ENCODE data around the gene GKN2.

GKN2 gene, protein sequence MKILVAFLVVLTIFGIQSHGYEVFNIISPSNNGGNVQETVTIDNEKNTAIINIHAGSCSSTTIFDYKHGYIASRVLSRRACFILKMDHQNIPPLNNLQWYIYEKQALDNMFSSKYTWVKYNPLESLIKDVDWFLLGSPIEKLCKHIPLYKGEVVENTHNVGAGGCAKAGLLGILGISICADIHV

DNA sequence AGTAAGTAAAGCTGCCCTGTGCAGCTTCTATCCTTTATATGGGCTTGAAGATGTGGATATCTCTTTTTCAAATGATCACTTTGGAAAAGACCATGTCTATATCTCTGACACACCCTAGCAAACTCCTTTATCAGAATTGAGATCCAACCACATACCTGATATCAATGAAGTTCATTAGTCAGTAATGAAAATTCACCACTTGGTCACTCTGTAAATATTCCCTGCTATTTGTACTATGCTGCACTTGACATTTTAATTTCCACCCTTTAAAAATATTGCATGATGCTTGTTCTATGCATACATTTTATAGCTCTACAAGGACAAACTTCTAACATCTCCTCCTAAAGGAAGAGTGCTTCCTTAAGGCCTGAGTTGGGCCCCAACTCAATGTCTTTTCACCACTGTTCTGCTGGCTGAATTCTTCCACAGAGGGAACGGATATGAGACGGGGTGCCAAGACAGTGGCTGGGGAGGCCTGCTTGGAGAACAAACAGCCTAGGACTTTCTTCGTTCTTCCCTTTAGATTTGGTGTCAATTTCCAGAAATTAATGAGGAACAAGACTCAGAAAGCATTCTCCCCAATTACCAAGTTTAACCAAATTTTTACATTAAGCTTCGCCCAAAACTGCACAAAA, at the start of gene GKN2:
Gene GKN2 (minus strand): TSS at position 7 of the 635 bp plus-strand sequence. CDS start 32 bp downstream, outside the sequence.
- DNase-seq: no peak

DNA sequence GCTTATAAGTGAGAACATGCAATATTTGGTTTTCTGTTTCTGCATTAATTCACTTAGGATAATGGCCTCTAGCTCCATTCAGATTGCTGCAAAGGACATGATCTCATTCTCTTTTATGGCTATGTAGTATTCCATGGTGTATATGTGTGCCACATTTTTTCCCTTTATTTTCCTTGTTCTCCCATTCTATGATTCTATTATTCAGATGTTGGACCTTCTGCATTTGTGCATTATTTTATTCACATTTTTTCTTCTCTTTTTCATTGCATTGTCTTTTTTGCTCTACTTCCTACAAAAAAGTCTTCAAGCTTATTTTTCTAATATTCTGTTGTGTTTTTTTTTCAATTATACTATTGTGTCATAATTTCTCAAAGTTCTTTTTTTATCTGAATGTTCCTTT, 49.2 kb upstream of the GKN2 start:
- DNase-seq: no peak

DNA sequence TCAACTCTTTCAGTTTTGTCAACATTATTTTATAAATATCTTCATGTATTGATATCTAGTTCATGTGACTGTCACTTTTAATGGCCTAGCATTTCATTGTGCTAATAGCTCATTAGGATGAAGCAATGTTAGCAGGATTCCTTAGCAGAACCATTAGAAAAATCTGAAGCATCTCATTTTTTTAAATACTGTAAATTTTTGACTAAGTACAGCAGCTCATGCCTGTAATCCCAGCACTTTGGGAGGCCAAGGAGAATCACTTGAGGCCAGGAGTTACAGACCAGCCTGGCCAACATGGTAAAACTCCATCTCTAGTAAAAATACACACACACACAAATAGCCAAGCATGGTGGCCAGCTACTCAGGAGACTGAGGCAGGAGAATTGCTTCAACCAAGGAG, 44.7 kb upstream of the GKN2 start:
- no peak for DNase-seq

DNA sequence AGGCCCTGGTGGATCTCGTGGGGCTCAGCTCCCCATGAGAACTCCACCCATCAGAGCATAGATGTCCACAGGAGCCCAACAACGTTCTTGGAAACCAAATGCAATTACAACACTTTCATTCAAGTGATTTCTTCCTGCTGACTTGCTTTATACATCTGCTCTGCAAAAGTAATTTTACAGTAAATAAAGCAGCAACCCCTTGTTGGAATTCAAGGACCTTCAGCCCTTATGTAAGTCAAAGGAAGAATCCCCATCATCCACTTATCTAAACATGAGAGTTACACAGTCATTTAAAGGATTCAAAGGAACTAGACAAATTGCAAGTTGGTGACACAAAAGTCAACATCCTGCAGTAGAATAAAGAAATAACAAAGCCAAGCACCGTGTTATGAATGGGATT, 43.2 kb upstream of the GKN2 start:
- DNase-seq: no peak

DNA sequence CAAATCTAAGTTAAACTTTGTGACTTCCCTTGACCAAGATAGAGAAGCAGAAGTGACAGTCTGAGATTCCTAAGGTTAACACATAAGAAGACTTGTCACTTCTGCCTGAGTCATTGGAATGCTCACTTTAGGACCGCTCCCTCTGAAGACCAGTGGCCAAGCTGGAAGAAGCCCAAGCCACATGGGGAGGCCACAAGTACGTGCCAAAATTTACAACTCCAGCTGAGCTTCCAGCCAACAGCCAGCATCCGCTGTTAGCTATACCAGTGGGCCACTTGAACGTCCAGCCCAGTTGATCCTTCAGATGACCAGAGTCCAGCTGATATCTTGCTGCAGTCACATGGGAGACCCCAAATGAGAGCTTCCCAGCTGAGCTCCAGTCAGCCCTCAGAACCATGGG, 42.2 kb upstream of the GKN2 start:
- DNase-seq: no peak

DNA sequence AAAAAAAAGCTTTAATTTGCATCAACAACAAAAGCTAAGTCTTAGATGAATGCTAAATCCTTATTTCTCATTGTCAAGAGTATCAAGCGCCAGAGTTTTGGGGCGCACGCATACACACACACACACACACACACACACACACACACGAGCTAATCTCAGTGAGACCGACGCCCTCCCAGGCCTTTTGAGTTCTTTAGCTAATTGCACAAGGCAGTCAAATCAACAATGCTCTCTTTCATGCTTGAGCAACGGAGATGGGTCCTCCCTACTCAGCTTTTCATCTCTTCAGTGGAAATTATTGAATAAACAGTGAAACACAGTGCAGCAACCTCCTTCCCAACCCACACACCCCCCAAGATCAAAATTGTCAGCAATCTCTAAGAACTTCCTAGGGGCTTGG, 41.0 kb upstream of the GKN2 start:
- no peak for DNase-seq

DNA sequence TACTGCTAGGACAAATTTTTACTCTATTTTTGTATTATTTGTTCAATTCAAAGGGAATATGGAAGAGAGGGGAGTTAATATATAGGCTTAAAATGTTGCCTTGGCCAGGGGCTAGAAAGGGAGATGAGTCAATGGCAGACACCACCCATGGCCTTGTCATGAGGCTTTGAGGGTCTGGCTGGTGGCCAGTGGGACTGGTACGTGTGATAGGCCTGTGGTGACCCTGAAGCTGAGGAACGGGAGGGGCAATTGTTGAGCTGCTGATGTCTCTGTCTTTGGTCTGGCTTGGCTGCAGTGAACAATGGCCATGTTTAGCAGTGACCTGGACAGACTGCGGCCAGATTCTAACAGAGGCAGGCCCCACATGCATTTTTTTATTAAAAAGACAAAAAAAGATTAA, 40.2 kb upstream of the GKN2 start:
- DNase-seq: no peak

DNA sequence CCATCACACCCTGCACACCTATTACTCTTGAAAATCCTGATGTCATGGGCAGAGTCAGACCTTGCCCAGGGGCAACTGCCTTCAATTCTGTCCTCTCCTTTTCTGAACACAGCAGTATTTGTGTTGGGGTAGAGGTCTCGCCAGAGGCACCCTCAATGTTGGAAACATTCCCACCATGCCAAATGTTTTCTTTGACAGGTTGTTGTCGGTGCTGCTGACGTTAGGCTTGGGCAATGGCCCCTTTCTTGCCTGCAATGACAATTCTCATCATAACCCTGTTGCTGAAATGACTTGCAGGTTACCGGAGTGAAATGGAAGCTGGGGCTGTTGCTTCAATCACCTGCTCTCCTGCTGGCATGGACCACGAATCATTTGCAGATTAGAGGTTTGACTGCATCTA, 39.6 kb upstream of the GKN2 start:
- no peak for DNase-seq

DNA sequence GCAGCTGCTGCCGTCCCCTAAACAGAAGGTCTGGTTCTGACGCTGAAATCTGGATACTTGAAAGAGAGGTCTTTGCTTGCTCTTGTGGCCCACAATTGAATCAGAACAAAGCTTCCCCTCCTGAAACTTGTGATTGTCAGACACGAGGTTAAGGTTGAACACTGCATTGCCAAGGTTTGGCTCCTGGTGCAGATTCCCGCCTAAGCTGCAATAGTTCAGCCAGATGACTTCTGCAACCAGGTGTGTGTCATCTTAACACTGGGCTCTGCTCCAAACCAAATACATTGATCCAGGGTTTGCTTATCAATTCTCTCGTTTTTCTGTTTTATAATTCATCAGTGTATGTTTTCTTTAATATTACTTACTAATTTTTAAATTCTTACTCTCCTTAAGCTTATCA, 36.3 kb upstream of the GKN2 start:
- no peak for DNase-seq

DNA sequence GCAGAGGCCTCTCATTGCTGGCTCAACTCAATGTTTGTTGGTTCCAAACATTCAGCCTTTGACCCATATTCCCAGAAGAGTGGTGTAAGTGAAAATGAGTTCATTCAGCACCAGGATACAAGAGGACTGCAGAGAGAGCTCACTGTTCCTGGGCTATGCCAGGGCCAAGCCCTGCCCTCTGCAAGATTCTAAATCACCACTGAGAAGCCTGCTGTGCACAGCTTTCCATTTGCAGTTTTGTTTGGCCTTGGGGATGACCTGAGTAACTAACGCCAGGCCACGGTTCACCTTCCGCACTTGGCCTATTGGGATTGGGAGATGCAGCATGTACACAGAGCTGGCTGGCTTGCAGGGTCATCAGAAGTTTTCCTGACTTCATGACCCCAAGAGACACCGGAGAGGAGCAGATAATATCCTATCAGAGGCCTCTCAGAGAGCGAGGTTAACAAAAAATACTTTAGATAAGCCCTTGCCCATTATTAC, 34.4 kb upstream of the GKN2 start:
- no peak for DNase-seq

DNA sequence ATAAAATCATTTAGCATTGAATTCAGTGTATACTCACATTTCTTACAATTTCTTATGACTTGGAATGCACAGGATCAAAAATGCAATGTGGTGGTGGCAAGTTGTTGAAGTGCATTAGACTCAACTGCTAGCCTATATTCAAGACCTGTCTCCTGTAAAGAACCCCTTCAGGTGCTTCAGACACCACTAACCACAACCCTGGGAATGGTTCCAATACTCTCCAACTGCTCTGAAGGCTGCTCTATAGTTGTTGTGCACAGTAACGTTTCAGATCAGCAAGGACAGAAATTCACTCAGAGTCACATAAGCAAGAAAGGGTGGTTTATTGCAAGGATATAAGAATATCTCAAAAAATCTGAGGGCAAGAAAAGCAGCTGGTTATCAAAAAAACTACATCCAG, 28.3 kb upstream of the GKN2 start:
- DNase-seq: no peak

DNA sequence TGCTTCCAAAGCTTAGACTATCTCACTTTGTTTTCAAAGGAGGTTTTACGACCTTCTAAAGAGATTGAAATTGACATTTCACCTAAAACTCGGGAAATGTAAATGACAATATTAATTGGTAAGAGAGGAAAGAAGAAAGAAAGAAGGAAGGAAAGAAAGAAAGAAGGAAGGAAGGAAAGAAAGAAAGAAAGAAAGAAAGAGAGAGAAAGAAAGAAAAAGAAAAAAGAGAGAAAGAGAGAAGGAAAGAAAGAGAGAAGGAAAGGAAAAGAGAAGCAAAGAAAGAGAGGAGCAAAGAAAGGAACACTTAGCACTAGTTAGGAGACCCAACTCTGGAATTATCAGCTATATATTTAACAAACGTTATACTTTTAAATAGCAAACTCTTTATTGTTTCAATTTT, 25.4 kb upstream of the GKN2 start:
- DNase-seq: no peak

DNA sequence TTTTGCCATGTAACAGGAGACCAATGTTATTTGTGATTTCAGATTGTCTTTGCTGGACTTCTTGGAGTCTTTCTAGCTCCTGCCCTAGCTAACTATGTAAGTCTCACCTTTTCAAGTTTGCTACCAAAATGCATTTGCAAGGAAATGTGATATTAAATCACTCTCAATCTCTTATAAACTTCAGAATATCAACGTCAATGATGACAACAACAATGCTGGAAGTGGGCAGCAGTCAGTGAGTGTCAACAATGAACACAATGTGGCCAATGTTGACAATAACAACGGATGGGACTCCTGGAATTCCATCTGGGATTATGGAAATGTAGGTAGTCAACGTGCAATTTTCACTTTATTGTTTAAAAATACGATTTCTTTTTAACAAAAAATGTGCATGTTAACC, 24.8 kb upstream of the GKN2 start:
- DNase-seq: no peak

DNA sequence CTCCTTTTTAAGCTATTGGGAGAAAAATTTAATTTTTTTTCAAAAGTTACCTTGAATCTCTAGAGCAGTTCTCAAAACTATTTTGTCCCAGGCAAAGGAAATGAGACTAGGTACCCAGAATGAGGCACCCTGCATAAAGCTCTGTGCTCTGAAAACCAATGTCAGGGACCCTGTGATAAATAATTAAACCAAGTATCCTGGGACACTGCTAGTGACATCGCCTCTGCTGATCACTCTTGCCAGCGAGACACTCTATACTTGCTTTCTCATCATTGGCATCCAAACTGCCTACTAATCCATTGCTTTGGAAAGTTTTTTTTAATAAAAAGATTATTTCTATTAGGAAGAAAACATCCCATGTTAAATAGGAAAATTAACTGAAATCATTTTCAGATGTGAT, 23.2 kb upstream of the GKN2 start:
- DNase-seq: no peak

DNA sequence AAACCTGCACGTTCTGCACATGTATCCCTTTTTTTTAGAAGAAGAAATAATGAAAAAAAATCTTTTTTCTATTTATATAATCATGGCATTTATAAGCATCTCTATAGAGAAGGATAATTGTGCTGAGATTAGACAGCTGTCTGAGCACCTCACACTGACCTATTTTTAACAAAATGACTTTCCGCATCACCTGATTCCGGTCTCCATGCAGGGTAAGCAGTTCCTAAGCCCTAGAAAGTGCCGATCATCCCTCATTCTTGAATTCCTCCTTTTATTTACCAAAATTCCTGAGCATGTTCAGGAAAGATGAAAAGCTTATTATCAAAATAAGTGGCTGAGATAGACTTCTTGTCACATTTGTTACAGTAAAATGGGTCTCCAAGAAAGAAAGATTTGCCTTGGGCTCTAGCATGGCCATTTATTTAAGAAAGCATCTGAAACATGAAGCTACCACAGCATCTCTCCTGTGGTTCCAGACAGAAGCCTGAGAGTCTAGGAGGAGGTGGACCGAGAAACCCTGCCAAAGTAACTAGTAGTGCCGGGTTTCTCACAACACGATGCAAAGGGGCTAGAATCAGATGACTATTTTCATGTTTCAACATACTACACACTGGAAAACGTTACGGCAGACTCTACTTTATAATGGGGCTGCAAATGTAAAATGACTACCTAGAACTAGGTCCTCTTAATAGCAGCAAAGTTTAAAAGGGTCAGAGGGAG, 22.4 kb upstream of the GKN2 start:
- DNase-seq: no peak

DNA sequence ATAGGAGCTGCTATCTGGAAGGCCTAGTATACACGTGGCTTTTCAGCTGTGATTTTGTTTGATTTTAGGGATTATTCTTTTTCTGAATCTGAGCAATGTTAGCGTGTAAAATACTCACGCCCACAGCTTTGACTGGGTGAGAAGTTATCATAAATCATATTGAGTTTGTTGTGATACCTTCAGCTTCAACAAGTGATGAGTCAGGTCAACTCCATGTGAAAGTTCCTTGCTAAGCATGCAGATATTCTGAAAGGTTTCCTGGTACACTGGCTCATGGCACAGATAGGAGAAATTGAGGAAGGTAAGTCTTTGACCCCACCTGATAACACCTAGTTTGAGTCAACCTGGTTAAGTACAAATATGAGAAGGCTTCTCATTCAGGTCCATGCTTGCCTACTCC, 21.6 kb upstream of the GKN2 start, which contains the start of gene GKN1:
Gene GKN1 (plus strand): TSS at position 386 of the 400 bp plus-strand sequence. CDS start 42 bp downstream, outside the sequence.
- DNase-seq: no peak

DNA sequence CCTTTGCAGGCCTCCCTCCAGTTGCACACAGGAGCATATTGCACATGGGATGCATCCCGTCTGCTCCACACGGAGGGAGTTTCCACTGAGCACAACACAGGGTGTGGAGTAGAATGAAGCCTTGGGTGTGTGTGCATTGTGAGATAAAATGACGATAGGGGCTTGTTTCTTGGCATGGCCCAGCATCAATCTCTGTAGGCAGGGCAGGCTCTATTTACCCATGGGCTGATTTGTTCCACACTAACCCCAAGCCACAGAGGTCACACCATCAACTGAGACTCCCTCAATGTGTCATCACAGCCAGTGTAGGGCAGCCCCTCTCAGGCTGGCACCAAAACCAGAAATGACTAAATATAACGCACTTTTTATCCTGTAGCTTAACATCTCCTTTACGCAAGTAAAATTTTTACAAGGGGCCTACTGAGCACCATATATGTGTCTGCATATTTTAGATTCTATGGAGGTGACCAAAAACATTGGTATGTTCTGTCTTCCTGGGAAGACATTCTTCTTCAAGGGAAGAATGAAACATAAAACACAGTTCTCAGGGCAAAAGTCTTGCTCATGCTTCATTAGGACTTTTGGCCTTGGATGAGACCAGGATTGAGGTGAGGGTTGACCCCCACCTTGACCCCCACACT, 19.0 kb upstream of the GKN2 start:
- DNase-seq: no peak

DNA sequence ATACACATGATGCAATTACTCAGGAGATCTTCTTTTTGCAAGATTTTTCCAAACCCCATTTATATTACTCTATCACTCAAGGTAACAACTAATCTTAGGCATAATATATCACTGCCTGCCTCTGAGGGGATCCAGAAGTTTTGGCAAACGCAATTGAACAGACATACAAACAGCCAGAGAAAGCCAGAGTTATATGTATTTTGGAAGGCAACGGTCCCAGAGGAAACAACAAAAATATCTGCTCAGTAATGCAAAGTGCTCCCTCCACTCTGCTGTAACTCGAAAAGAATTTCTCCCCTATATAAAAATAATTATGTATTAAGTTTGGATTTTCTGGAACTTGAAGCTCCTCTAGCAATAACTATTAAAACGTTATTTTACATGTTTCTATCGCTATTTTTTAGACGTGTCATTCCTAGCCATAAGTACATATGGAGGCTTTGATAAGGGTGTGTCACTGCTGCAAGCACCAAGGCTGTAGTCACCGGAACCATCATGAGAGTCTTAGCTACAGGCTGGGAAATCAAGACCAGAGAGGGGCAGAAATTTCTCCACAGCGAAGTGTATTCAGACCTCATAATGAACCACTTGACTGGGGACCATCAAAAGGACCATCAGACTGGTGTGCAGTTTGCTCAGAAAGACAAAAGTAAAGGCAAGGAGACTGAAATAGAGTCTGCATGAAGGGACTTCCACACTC, 18.0 kb upstream of the GKN2 start:
- DNase-seq: no peak

DNA sequence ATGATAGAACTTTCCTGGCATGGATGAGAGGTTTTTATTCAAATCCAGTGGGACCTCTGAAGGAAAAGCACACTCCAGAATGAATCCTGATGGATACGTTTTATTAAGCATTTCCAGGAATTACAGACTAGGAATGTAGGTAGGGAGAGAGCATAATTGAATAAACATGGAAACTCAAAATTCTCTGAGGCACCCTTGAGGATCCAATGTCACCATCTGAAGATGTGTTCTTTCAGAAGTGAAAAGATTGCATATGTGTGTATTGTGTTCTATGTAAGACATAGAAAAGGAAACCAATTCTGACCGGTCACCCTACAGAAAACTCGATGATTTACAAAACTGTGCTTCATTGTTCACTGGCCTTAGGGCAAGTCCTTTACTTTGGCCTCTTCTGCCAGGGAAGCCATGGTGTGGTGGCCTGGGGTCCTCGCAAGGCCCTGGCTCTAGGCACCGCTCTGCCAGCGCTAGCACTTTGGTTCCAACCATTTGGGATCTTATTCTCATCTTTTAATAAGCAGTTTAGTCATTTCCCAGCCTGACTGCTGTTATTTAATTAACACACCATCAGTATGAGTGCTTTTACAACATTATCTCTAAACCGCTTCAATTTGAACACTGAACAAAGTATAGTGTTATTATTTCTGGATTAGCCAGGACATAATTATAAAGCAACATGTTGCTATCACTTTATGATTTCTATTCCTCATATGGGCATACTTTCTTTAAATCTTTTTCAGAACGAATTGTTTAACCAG, 17.2 kb upstream of the GKN2 start:
- no peak for DNase-seq

DNA sequence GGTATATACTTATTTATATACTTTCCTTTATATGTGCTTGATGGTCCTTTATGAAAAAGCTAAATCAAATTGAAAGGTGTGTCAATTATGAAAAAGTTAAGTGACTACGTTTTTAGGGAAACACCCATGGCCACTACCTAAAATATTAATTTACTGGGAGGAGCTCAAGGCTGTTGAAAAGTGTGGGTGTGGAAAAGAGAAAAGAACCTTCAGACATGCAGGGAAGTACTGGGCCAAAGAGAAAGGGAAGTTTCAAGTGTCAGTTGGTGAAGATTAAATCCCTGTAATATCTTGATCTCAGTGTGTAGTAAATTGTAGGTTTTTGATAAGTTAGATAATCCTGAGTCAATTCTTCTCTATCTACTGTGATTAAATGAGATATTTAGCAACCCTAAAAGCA, 15.5 kb upstream of the GKN2 start:
- DNase-seq: no peak

DNA sequence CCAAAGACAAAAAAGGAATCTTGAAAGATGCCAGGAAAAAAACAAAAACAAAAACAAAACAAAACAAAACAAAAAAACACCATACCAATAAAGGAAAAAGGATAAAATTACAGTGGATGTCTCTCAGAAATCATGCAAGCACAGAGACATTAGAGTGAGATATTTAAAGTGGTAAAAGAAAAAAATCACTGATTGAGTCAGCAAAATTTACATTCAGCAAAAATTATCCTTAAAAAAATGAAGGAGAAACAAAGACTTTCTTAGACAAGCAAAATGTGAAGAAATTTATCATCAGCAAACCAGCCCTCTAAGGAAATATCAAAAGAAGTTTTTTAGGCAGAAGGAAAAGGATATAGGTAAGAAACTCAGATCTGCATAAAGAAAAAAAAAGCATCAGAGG, 11.6 kb upstream of the GKN2 start:
- DNase-seq: no peak

DNA sequence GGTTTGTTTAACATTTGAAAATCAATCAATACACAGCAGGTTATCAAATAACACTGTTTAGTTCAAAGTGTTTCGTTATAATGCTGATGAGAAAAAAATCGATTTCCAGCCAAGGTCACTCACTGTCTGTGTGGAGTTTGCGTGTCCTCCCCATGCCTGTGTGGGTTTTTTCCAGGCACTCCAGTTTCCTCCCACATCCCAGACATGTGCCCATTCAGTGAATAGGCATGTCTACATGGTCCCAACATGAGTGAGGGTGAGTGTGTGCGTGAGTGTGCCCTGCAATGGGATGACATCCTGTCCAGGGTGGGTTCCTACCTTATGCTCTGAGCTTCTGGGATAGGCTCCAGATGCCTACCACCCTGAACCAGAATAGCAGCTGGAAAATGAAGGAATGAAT, 8.7 kb upstream of the GKN2 start:
- no peak for DNase-seq

Measured in stimulated activated CD4-positive, alpha-beta T cell treated with anti-CD3 and anti-CD28 coated beads, Interleukin-4, amount 100 ng/mL, for 4 hours (primary cell).